Stimulated activated CD8-positive, alpha-beta memory T cell treated with anti-CD3 and anti-CD28 coated beads, Interleukin-12 subunit alpha, Interleukin-12 subunit beta, amount 100 ng/mL, for 1 hour (primary cell): ENCODE measurements around the gene NPBWR2.
"Not testable (repeated sequence)": the region's sequence is repeated elsewhere in the genome, so short reads cannot be mapped to it uniquely, and the experiment has no call there.

ENCODE experiments used
- DNase-seq: peaks from one replicate; pipeline ENCODE4 v3.0.0-alpha.2; 2020; ENCODE audit warnings: low read depth

The NPBWR2 gene

DNA sequence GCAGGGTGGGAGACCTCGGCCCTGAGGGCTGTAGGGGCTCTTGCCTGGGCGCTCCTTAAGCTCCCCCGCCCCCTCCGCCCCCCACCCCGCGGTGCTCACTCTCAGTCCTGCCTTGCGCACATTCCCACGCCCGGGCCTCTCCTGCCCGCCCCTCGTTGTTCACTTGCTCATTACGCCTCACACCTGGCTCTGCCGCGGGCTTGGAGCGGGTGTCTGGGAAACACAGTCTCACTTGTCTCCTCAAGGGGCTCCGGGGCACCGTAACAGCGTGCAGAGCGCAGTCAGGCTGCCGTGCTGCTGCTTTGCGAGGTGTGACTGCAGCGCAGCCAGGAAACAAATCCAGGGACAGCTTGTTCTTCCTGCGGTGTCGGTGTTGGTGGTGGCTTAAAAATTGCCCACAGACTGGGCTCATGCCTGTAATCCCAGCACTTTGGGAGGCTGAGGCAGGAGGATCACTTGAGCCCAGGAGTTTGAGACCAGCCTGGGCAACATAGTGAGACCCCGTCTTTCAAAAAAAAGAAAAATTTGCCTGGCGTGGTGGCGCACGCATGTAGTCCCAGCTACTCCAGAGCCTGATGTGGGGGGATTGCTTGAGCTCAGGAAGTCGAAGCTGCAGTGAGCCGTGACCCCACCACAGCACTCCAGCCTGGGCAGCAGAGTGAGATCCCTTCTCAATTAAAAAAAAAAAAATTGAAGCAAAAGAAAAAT, 4.6 kb downstream of the NPBWR2 start:
- DNase-seq = no peak

- peak; percentile 48 for DNase-seq
These were observed 5.4 kb downstream of the NPBWR2 start for GRCh38 chr20:64101731-64102621.

DNA sequence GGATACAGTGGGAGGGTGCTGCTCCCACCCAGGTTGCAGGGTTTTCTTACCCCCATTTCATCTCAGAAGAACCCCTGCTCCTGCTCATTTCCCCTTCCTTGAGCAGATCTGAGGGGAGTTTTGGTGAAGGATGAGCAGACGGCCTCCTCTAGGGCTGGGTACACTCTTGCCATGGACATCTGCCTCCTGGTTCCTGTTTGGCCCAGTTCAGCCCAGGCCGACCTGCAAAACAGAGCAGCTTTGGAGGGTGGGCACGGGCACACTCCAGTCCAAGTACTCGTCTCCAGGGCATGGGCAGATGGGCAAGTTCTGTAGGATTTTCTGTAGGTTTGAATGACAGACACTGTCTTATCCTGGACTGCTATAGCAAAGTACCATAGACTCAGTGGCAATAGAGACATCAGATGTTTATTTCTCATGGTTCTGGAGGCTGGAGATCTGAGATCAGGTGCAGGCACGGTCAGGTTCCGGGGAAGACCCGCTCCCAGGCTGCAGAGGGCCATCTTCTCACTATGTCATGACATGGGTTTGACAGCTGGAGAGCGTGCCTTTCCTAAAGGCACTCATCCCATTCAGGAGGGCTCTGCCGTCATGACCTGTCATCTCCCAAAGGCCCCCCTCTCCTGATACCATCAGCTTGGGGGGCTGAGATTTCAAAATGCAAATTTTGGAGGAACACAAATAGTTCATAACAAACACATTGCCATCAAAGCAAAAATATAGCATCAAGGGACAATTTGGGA, 6.2 kb downstream of the NPBWR2 start:
- no peak for DNase-seq

DNA sequence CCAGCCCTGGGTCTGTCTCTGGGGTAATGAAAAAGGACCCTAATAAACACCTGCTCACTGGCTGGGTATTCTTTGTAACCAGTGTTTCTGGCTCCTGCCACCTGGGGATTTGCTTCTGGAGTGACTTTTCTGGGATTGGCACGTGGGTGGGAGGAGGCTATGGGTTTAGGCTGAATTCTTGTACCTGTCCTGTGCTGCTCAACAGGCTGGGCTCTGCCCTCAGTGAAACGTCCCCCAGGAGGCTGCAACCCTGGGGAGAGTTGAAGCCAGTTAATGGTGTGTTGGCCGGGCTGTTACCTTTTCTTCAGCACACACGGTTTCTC, 6.8 kb downstream of the NPBWR2 start:
- no peak for DNase-seq

GRCh38 chr20:64099880-64100565, 7.3 kb downstream of the NPBWR2 start:
- DNase-seq = no peak

DNA sequence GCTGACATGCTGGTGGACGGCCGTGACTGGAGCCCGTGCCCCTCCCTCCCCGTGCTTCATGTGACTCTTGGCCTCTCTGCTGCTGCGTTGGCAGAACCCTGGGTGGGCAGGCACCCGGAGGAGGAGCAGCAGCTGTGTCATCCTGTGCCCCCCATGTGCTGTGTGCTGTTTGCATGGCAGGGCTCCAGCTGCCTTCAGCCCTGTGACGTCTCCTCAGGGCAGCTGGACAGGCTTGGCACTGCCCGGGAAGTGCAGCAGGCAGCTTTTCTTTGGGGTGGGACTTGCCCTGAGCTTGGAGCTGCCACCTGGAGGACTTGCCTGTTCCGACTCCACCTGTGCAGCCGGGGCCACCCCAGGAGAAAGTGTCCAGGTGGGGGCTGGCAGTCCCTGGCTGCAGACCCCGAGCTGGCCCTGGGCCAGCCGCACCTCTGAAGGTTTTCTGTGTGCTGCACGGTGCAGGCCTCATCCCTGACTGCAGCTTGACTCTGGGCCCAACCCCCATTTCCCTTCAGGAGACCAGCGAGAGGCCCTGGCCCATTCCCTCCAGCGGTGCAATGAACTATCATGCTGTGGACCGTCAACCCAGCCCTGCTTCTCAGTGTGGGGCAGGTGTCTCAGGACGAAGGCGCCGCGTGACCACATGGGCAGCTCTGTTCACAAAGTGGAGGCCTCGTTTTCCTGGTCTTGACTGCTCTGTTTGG, 8.1 kb downstream of the NPBWR2 start:
- DNase-seq = no peak

DNA sequence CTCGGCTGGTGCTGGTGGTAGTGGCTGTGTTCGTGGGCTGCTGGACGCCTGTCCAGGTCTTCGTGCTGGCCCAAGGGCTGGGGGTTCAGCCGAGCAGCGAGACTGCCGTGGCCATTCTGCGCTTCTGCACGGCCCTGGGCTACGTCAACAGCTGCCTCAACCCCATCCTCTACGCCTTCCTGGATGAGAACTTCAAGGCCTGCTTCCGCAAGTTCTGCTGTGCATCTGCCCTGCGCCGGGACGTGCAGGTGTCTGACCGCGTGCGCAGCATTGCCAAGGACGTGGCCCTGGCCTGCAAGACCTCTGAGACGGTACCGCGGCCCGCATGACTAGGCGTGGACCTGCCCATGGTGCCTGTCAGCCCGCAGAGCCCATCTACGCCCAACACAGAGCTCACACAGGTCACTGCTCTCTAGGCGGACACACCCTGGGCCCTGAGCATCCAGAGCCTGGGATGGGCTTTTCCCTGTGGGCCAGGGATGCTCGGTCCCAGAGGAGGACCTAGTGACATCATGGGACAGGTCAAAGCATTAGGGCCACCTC, 8.8 kb downstream of the NPBWR2 start:
- no peak for DNase-seq

GRCh38 chr20:64096535-64096934, 10.8 kb downstream of the NPBWR2 start:
- DNase-seq = no peak

GRCh38 chr20:64095927-64096326, 11.4 kb downstream of the NPBWR2 start:
- DNase-seq = no peak

GRCh38 chr20:64095455-64095854, 11.9 kb downstream of the NPBWR2 start:
- no peak for DNase-seq

DNA sequence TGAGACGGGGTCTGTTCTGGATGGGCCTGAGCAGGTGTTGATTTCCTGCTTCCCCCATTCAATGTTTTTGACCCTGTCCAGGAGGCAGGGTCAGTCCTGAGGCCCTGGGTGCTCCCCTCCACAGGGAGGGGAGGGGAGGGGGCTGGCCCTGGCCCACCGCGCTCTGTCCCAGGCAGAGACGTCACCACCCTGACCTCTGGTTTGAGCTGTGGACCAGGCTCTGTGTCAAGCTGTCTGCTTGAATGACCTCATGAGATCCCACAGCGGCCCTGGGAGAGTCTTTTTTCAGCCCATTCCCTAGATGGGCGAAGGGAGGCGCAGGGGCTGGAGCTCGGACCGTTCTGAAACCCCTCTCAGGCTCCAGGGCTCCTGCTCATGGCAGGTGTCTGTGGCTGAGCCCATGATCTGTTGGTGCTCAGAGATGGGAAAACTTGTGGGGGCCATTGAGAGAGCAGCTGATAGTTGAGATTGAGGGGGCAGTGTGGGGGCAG, 14.3 kb downstream of the NPBWR2 start:
- no peak for DNase-seq

GRCh38 chr20:64092258-64093012, 14.9 kb downstream of the NPBWR2 start:
- DNase-seq = no peak

DNA sequence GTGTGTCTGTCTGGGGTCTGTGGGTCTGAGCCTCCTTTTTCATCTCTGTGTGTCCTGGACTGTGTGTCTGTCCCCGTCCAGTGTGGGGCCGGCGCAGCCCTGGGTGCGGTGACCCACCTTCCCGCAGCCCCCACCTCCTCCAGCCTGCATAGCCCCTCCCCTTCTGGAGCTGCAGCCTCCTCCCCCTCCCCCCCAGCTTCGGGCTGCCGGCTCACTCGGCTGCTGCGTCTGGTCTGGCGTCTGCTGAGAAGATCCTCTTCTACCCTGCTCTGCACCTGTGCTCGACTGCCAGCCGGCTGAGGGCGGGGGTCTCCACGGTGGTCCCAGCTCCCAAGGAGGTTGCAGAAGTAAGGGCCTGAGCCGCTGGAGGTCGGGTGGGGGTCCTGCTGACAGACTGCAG, 15.6 kb downstream of the NPBWR2 start:
- no peak for DNase-seq

DNA sequence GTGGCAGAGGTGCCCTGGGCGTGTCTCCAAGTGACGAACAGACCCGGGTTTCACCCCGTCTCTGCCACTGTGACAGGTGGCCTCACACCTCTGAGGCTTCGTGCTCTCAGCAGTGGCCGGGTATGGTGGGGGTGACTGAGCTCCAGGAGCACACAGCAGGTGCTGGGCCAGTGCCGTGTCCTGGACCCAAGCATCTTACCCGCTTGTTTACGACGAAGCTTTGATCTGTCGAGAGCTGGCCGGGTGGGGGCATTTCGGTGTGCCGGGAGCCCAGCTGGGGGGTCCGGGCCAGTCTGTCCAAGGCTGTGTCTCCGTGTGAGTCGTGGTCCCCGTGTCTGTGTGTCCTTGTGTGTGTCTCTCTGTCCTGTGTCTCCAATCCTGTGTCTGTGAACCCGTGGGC, 16.0 kb downstream of the NPBWR2 start:
- DNase-seq = no peak

- no peak for DNase-seq
These were observed 17.2 kb downstream of the NPBWR2 start for GRCh38 chr20:64090165-64090564.

DNA sequence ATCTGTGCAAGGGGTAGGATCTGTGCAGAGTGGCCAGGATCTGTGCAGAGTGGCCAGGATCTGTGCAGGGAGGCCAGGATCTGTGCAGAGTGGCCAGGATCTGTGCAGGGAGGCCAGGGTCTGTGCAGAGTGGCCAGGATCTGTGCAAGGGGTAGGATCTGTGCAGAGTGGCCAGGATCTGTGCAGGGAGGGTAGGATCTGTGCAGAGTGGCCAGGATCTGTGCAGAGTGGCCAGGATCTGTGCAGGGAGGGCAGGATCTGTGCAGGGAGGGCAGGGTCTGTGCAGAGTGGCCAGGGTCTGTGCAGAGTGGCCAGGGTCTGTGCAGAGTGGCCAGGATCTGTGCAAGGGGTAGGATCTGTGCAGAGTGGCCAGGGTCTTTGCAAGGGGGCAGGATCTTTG, 18.8 kb downstream of the NPBWR2 start:
- not testable (repeated sequence) for DNase-seq

DNA sequence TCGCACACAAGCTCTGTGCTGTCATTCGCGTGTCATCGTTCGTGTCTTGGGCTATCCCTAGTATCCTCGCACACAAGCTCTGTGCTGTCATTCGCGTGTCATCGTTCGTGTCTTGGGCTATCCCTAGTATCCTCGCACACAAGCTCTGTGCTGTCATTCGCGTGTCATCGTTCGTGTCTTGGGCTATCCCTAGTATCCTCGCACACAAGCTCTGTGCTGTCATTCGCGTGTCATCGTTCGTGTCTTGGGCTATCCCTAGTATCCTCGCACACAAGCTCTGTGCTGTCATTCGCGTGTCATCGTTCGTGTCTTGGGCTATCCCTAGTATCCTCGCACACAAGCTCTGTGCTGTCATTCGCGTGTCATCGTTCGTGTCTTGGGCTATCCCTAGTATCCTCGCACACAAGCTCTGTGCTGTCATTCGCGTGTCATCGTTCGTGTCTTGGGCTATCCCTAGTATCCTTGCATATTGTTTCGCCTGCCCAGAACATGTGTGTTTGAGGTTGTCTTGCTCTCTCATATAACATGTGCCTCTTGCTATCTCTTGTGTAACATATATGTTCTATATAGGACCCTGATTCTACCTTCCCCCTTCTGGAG, 20.0 kb downstream of the NPBWR2 start:
- DNase-seq = not testable (repeated sequence)

DNA sequence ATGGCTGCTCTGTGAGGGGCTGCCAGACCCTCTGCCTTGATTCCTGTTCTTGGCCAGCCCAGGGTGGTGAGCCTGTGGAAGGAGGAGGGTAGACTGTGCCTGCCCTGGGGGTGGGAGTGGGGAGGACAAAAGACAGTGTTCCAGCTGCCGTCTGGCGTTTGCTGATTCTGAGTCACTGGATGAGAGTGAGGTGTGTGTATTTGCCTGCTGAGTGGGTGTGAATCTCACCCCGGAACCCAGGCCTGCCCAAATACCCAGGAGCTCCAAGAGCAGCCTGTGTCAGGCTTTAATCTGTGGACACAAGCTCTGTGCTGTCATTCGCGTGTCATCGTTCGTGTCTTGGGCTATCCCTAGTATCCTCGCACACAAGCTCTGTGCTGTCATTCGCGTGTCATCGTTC, 20.6 kb downstream of the NPBWR2 start:
- DNase-seq = no peak

DNA sequence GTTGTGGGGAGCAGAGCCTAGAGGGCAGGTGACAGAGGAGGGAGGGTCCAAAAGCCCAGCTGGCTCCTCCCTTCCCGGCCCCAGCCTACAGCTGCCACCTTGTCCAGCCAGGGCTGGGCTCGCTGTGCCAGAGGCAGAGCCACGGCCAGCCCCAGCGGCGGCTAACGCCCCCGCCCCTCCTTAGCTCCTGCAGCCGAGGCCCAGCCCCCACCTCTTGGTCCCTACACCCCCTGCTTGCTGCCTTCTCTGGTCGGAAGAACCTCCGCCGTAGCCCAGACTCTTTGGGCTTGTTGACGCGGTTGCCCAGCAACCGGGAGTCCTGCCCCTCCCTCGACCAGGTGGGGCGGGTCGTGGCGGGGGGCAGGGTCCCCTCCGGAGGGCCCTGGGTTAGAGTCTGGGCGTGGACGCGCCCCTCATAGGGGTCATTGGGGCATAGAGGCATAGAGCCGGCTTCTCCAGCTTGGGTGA, 22.6 kb downstream of the NPBWR2 start:
- DNase-seq = no peak
